ENCODE measurements around the gene LPP. TPM values are rescaled to one million over a fixed set of nuclear protein-coding genes. Genes with fewer than 3 reads are reported as not detected.

Gene LPP
- total RNA-seq, 4 donors from 2014 or later, result 1,872 to 3,079 (median 2,300) TPM

DNA sequence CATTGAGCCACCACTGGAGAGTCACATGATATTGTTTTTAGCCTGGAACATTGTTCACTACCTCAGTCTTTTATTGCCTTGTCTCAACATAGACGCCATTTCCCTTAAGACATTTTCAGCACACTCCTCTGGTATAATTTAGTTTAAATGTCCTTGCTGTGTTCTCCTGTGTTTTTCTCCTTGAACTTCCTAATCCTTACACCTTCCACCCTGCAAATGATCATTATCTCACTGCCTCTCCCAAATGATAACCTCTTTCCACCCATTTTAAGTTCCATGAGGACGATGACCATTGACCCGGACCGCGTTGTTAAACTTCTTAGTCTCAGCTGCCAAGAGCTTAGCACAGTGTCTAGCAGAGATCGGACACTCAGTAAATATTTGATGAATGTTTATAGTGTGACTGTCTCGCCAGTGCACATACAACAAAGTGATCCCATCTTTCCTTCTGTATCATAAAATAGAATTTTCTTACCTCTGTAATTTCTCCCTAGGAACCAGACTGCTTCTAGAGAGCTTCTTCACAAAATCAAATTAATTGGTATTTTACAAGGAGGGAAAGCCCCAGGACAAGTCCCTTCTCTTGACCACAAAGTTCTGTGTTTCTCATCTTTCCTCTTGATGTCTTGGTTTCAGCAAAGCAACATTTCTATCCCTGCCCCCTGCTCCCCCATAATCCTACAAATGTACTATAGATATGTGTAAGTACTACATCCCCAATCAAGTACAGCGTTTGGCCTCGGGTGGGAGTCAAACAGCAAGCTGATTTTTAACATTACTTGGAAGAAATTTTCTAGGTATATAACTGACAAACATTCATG lies 429.6 kb downstream of the LPP start:
- Histone ChIP-seq H3K36me3 (no peaks in the 10 kb centered on the region), H3K27ac (replicated peaks in 1 of 4) (peak overlapping the region; percentile 42 to 80 (median 62)), H3K4me3 (no peak overlapping the region), H3K27me3 (no peaks in the 10 kb centered on the region), H3K4me1 (peaks cover 33 to 97% (median 86%) of the 10 kb centered on the region in 4 donors), H3K9me3 (no peaks in the 10 kb centered on the region)
- TF ChIP-seq POLR2AphosphoS5 (IDR thresholded peaks at IDR 0.05) (no peak), POLR2A (IDR thresholded peaks at IDR 0.05; ENCODE audit: low read depth) (no peak), CTCF (IDR thresholded peaks at IDR 0.05) (no peak), EP300 (IDR thresholded peaks at IDR 0.05) (no peak)
- no peak for DNase-seq (ENCODE audit: extremely low spot score)
- intact Hi-C loops (cut with DNase I), result no loop called here
- 51% methylated on average over 9 of the region's 9 CpGs for whole genome bisulfite sequencing

- 26% methylated on average over 4 of the region's 4 CpGs for WGBS
- Histone ChIP-seq H3K27me3 (no peaks in the 10 kb centered on the region), H3K9me3 (no peaks in the 10 kb centered on the region), H3K4me1 (peaks cover 27 to 97% (median 86%) of the 10 kb centered on the region in 4 donors), H3K27ac (replicated peaks in 1 of 4) (peak overlapping the region; percentile 42 to 80 (median 62)), H3K36me3 (no peaks in the 10 kb centered on the region), H3K4me3 (no peak overlapping the region)
- no peak for DNase-seq (ENCODE audit: extremely low spot score)
- intact Hi-C loops (cut with DNase I), result no loop called here
- TF ChIP-seq POLR2AphosphoS5 (IDR thresholded peaks at IDR 0.05) (peak in 1 of 2 donors; percentile 33), EP300 (IDR thresholded peaks at IDR 0.05) (no peak), POLR2A (IDR thresholded peaks at IDR 0.05; ENCODE audit: low read depth) (no peak), CTCF (IDR thresholded peaks at IDR 0.05) (no peak)
These were observed 430.2 kb downstream of the LPP start for GRCh38 chr3:188584162-188584529.

- no peak overlapping the region for H3K4me3 ChIP-seq
- intact Hi-C loops (cut with DNase I), result no loop called here
- no peaks in the 10 kb centered on the region for H3K27me3 ChIP-seq
- 56% methylated on average over 4 of the region's 4 CpGs for WGBS
- no peaks in the 10 kb centered on the region for H3K36me3 ChIP-seq
- H3K27ac ChIP-seq (replicated peaks in 1 of 4), result peak overlapping the region; percentile 20 to 80 (median 62)
- TF ChIP-seq POLR2A (IDR thresholded peaks at IDR 0.05; ENCODE audit: low read depth), result no peak
- no peak for TF ChIP-seq CTCF (IDR thresholded peaks at IDR 0.05)
- no peak for TF ChIP-seq POLR2AphosphoS5 (IDR thresholded peaks at IDR 0.05)
- TF ChIP-seq EP300 (IDR thresholded peaks at IDR 0.05), result no peak
- H3K9me3 ChIP-seq, result no peaks in the 10 kb centered on the region
- DNase-seq (ENCODE audit: extremely low spot score), result no peak
- H3K4me1 ChIP-seq, result peaks cover 20 to 97% (median 88%) of the 10 kb centered on the region in 4 donors
These were observed 431.2 kb downstream of the LPP start for GRCh38 chr3:188584958-188585689.

DNA sequence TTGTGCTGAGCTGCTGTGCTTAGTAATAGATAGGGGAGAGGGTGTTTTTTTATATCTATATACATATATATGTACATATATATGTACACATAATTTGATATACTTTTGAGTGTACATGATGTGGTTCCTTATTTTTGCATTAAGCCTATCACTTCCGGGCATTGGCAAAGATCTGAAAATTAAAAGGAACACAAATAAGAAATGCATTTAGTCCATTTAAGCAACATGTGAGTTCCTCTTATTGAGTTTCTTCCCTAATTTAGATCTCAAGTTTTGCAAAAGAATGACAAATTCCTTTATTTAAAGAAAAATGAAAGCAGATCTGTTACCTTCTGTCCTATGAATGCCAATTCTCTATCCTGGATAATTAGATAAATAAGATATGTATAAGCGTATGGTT lies 435.1 kb downstream of the LPP start:
- Histone ChIP-seq H3K27me3 (no peaks in the 10 kb centered on the region), H3K27ac (replicated peaks in 1 of 4) (peak overlapping the region in 1 of 4 donors; percentile 42), H3K36me3 (no peaks in the 10 kb centered on the region), H3K9me3 (no peaks in the 10 kb centered on the region), H3K4me3 (no peak overlapping the region), H3K4me1 (peaks cover 8 to 96% (median 90%) of the 10 kb centered on the region in 4 donors)
- intact Hi-C loops (cut with DNase I), result no loop called here
- DNase-seq (ENCODE audit: extremely low spot score), result no peak
- WGBS, result 69% methylated on average over 2 of the region's 2 CpGs
- TF ChIP-seq EP300 (IDR thresholded peaks at IDR 0.05) (no peak), CTCF (IDR thresholded peaks at IDR 0.05) (no peak)
